Chondrocyte (in vitro differentiated cells): ENCODE data around the gene NPAS3. TPM values are rescaled to one million over a fixed set of nuclear protein-coding genes. Genes with fewer than 3 reads are reported as not detected.

Experiments used
- DNase-seq: peaks from one replicate; pipeline ENCODE4 v3.0.0; 2021; ENCODE audit warnings: mixed read lengths, low spot score
- H3K27ac Mint-ChIP-seq: one replicate; pipeline ENCODE4 v1.8.0; 2021; ENCODE audit warnings: mild to moderate bottlenecking, moderate library complexity, mixed read lengths; ENCODE audit not compliant: unreplicated experiment
- H3K27me3 Mint-ChIP-seq: 2 replicates; pipeline ENCODE4 v1.8.0; 2021; ENCODE audit warnings: low read depth, mixed read lengths
- H3K36me3 Mint-ChIP-seq: 2 replicates; pipeline ENCODE4 v1.8.0; 2021; ENCODE audit warnings: low read depth, mixed read lengths
- H3K4me1 Mint-ChIP-seq: 2 replicates; pipeline ENCODE4 v1.8.0; 2021; ENCODE audit warnings: low read depth, mild to moderate bottlenecking, mixed read lengths
- H3K4me3 Mint-ChIP-seq: one replicate; pipeline ENCODE4 v1.8.0; 2021; ENCODE audit warnings: mild to moderate bottlenecking, moderate library complexity, mixed read lengths; ENCODE audit not compliant: unreplicated experiment
- H3K9me3 Mint-ChIP-seq: 2 replicates; pipeline ENCODE4 v1.8.0; 2021; ENCODE audit warnings: low read depth, mixed read lengths
- CTCF ChIP-seq: fragments of 200-600 bp; sonication (generic); IDR thresholded peaks from 2 replicates; pipeline ENCODE4 v1.5.0; 2021; ENCODE audit warnings: antibody characterized with exemption, mild to moderate bottlenecking, moderate library complexity
- total RNA-seq: library from RNA; stranded (reverse); gene quantifications from 3 replicates; pipeline ENCODE4 v1.2.1, GENCODE V29; 2021

Gene NPAS3
- total RNA-seq, 1 donor from 2014 or later = 2.6 TPM

DNA sequence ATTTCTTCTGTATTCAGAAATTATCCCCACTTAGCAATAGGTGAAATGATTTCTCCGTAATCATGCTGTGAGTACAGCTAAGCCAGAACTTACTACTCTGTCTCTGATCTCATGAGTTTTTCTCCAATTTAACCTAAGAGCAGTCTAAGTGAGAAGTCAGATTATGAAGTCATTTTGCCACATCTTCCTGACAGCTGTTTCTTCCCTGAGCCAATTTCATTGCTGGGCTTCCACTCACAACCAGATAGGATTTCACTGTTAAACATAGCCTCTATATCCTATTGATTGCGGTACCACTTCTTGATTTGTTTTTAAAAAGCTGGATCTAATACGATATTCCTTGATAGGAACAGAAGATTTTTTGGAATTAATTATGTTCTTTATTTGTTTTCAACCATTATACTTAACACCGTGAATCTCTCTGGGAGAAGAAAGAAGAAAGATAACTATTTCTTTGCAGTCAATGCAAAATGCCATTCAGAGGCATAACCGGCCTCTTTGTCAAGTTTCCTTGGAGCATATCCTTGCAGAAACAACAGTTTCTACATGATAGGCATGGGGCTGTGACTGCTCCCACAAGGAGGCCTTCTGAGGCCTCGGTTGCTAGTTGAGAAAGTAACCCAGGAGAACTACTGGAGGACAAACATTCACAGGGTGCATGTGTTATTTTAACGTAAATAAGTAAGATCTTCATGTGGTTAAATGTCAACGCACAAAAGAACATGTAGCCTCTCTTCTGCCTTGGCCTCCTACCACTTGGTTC lies 212.2 kb downstream of the NPAS3 start:
- no peaks in the 10 kb centered on the region for H3K4me1 Mint-ChIP-seq
- H3K4me3 Mint-ChIP-seq = no peak overlapping the region
- TF ChIP-seq CTCF = no peak
- no peaks in the 10 kb centered on the region for H3K9me3 Mint-ChIP-seq
- H3K27me3 Mint-ChIP-seq = no peaks in the 10 kb centered on the region
- H3K27ac Mint-ChIP-seq = no peak overlapping the region
- no peaks in the 10 kb centered on the region for H3K36me3 Mint-ChIP-seq
- DNase-seq = no peak

DNA sequence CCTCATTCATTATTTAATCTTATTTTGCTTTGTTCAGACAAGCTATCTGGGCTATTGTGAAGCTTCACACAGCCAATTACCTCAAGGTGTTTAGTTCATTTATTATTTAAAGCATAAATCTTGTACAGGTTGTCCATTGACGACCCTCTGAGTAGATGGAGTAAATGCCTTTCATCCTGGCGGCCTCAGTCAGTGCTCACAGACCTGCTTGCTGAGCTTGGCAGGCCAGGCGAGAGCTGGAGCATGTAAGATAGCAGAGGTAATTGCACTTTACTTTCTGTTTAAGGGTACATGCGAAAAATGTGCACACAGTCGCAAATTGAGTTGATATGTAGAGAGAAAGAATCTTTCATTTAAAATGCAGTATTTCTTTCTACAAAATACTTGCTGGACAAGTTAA lies 224.4 kb downstream of the NPAS3 start:
- Mint-ChIP-seq H3K27ac (no peak overlapping the region), H3K9me3 (no peaks in the 10 kb centered on the region), H3K27me3 (no peaks in the 10 kb centered on the region), H3K4me3 (no peak overlapping the region), H3K4me1 (no peaks in the 10 kb centered on the region), H3K36me3 (no peaks in the 10 kb centered on the region)
- no peak for DNase-seq
- no peak for TF ChIP-seq CTCF

DNA sequence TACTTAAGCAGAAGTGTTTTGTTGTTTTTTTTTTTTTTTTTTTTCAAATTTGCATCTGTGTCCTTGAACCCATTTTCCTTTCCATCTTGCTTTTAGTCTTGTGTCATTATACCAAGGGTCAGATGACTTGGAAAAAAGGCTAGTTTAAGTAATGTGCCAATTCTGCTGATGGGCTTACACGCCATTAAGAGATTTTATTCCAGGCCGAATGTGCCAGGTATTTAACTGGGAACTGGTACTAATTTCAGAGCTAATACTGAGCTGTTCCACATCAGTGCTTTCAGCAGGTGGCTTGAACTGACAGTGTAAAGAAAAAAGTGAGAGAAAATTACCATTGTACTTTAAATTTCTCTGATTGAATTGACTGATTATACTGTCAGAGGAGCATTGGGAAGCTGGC lies 224.9 kb downstream of the NPAS3 start:
- no peak overlapping the region for H3K27ac Mint-ChIP-seq
- no peaks in the 10 kb centered on the region for H3K36me3 Mint-ChIP-seq
- no peaks in the 10 kb centered on the region for H3K27me3 Mint-ChIP-seq
- no peaks in the 10 kb centered on the region for H3K9me3 Mint-ChIP-seq
- no peak for DNase-seq
- no peak overlapping the region for H3K4me3 Mint-ChIP-seq
- no peaks in the 10 kb centered on the region for H3K4me1 Mint-ChIP-seq
- TF ChIP-seq CTCF = no peak

DNA sequence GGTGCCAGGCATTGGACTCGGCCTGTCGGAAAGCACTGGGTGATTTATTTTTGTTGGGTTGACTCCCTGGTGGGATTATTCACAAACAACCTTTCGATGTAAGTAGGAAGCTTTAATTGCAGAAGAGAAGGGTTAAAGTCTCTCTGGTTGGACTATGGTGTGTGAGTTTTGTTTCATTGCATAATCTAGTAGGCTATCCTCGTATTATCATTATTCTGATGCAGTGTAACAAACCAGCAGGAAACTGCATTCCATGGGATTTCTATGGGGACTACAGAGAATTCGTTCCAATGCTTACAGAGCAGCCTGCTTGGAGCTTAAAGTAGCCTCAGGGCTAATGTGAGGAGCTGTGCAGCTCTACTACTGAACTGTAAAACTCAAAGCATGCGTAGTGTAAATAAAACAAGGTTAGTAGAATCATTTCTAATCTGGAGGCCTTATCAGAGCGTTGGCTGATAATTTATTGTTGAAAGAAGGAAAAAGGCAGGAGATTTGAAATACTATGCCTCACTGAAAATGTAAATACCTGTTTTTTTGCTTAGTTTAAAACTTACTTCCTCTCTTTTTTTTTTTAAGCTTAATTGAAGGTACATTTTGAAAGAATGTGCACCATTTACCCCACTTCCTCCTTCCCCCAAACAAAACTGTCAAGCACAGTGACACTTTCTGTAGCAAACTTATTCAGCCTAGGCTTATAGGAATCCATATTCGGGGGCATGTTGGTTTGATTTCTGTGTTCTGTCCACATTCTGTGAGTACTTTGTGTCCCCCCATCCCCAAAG lies 226.7 kb downstream of the NPAS3 start:
- TF ChIP-seq CTCF = no peak
- DNase-seq = no peak
- H3K4me1 Mint-ChIP-seq = no peaks in the 10 kb centered on the region
- H3K9me3 Mint-ChIP-seq = no peaks in the 10 kb centered on the region
- H3K4me3 Mint-ChIP-seq = no peak overlapping the region
- no peaks in the 10 kb centered on the region for H3K36me3 Mint-ChIP-seq
- no peak overlapping the region for H3K27ac Mint-ChIP-seq
- no peaks in the 10 kb centered on the region for H3K27me3 Mint-ChIP-seq

DNA sequence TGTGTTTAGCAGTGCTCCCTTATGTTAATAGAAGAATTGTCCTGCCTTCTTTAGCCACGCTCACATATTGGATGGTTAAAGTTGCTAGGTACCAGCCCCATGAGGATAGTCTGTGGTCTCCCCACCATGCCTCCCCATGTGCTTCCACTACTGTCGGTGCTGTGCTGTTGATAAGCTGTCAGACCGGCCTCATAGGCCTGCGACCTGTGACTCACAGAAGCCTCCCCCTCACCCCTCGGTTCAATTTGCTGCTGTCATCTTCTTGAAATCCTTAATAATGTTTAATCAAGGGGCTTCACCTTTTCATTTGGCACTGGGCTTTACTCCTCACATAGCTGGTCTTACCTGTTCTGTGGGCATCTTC lies 227.2 kb downstream of the NPAS3 start:
- Mint-ChIP-seq H3K36me3 (no peaks in the 10 kb centered on the region), H3K27ac (no peak overlapping the region), H3K4me1 (no peaks in the 10 kb centered on the region), H3K4me3 (no peak overlapping the region), H3K27me3 (no peaks in the 10 kb centered on the region), H3K9me3 (no peaks in the 10 kb centered on the region)
- TF ChIP-seq CTCF = no peak
- DNase-seq = no peak
